B cell (primary cell): Measurements from ENCODE around the gene SLC4A11.

Experiments used
- CTCF ChIP-seq: fragments of 200-600 bp; IDR thresholded peaks from one replicate; pipeline ENCODE4 v1.8.0; 2022; ENCODE audit warnings: antibody characterized with exemption, mild to moderate bottlenecking
- EZH2 ChIP-seq: IDR thresholded peaks from 2 replicates; pipeline ENCODE4 v1.6.1; 2012; ENCODE audit warnings: borderline replicate concordance, low read depth, mild to moderate bottlenecking, moderate library complexity, low read length; ENCODE audit not compliant: insufficient read depth, poor library complexity, severe bottlenecking

GRCh38 chr20:3227506-3227905, 11.5 kb downstream of the SLC4A11 start:
- TF ChIP-seq CTCF (no peak), EZH2 (no peak)
